Neural cell (in vitro differentiated cells): ENCODE results near the gene PTOV1. TPM values are rescaled to one million over a fixed set of nuclear protein-coding genes. Genes with fewer than 3 reads are reported as not detected.

ENCODE experiments used
- H2AFZ ChIP-seq: fragments of 200-600, 300-800 bp; sonication (generic), shearing (Covaris generic); 2 replicates; pipeline ENCODE4 v1.6.0; 2014; ENCODE audit warnings: low read depth, mild to moderate bottlenecking, antibody characterized with exemption, low read length, moderate library complexity
- H3F3A ChIP-seq: fragments of 200-600 bp; shearing (Covaris generic); 2 replicates; pipeline ENCODE4 v1.6.1; 2016; ENCODE audit warnings: mild to moderate bottlenecking, moderate library complexity, mixed read lengths, antibody characterized with exemption, low read length; ENCODE audit not compliant: insufficient read depth, poor library complexity, severe bottlenecking
- H3K27ac ChIP-seq: fragments of 200-600, 300-800 bp; sonication (generic), shearing (Covaris generic); 2 replicates; pipeline ENCODE4 v1.5.1; 2014; ENCODE audit warnings: mild to moderate bottlenecking, low read length, moderate library complexity
- H3K27me3 ChIP-seq: fragments of 300-800, 200-600 bp; sonication (generic), shearing (Covaris generic); 2 replicates; pipeline ENCODE4 v1.6.0; 2014; ENCODE audit warnings: mild to moderate bottlenecking, low read depth, low read length, moderate library complexity; ENCODE audit not compliant: insufficient read depth
- H3K36me3 ChIP-seq: fragments of 300-800, 200-600 bp; sonication (generic), shearing (Covaris generic); 2 replicates; pipeline ENCODE4 v1.5.1; 2014; ENCODE audit warnings: mild to moderate bottlenecking, antibody characterized with exemption, low read length, moderate library complexity; ENCODE audit not compliant: insufficient read depth
- H3K4me2 ChIP-seq: fragments of 300-800, 200-600 bp; sonication (generic), shearing (Covaris generic); 2 replicates; pipeline ENCODE4 v1.6.0; 2014; ENCODE audit warnings: mild to moderate bottlenecking, low read length
- H3K4me3 ChIP-seq: fragments of 300-800, 200-600 bp; sonication (generic), shearing (Covaris generic); 2 replicates; pipeline ENCODE4 v1.5.1; 2014; ENCODE audit warnings: mild to moderate bottlenecking, low read length, moderate library complexity
- H3K79me2 ChIP-seq: fragments of 200-600 bp; shearing (Covaris generic); replicated peaks from 2 replicates; pipeline ENCODE4 v1.6.0; 2014; ENCODE audit warnings: mild to moderate bottlenecking, low read length, moderate library complexity; ENCODE audit not compliant: insufficient read depth
- H3K9ac ChIP-seq: fragments of 300-800, 200-600 bp; sonication (generic), shearing (Covaris generic); 2 replicates; pipeline ENCODE4 v1.6.1; 2016; ENCODE audit warnings: mild to moderate bottlenecking, low read length, mixed read lengths
- H3K9me2 ChIP-seq: fragments of 200-600 bp; shearing (Covaris generic); 2 replicates; pipeline ENCODE4 v1.6.1; 2016; ENCODE audit warnings: mild to moderate bottlenecking, low read length, mixed read lengths; ENCODE audit not compliant: insufficient read depth
- H3K9me3 ChIP-seq: fragments of 200-600, 300-800 bp; sonication (generic), shearing (Covaris generic); 2 replicates; pipeline ENCODE4 v1.6.1; 2016; ENCODE audit warnings: mild to moderate bottlenecking, mixed run types, low read length, moderate library complexity, mixed read lengths
- H4K20me1 ChIP-seq: fragments of 200-600 bp; shearing (Covaris generic); 2 replicates; pipeline ENCODE4 v1.6.1; 2016; ENCODE audit warnings: mild to moderate bottlenecking, mixed run types; ENCODE audit not compliant: insufficient read depth
- EP300 ChIP-seq: fragments of 450-650 bp; conservative IDR thresholded peaks from 2 replicates; pipeline ENCODE4 v1.6.1; 2014; ENCODE audit warnings: antibody characterized with exemption, mild to moderate bottlenecking, moderate library complexity; ENCODE audit not compliant: poor library complexity, severe bottlenecking
- EZH2 ChIP-seq: fragments of 200-600, 300-800 bp; shearing (Covaris generic), sonication (generic); IDR thresholded peaks from 2 replicates; pipeline ENCODE4 v1.6.1; 2014; ENCODE audit warnings: antibody characterized with exemption, low read length, borderline replicate concordance, mild to moderate bottlenecking; ENCODE audit not compliant: insufficient read depth, poor library complexity, severe bottlenecking
- MXI1 ChIP-seq: fragments of 450-650 bp; conservative IDR thresholded peaks from 2 replicates; pipeline ENCODE4 v1.6.1; 2014; ENCODE audit warnings: antibody characterized with exemption, mild to moderate bottlenecking; ENCODE audit not compliant: poor library complexity, severe bottlenecking
- POLR2AphosphoS5 ChIP-seq: IDR thresholded peaks from 2 replicates; pipeline ENCODE4 v1.6.1; 2012
- RAD21 ChIP-seq: fragments of 450-650 bp; conservative IDR thresholded peaks from 2 replicates; pipeline ENCODE4 v1.6.1; 2014; ENCODE audit warnings: antibody characterized with exemption, mild to moderate bottlenecking, moderate library complexity
- SMC3 ChIP-seq: fragments of 450-650 bp; conservative IDR thresholded peaks from 2 replicates; pipeline ENCODE4 v1.6.1; 2014; ENCODE audit warnings: antibody characterized with exemption, mild to moderate bottlenecking, moderate library complexity; ENCODE audit not compliant: poor library complexity
- TAF1 ChIP-seq: IDR thresholded peaks from 2 replicates; pipeline ENCODE4 v1.6.1; 2012; ENCODE audit warnings: low read depth
- polyA plus RNA-seq: library from polyadenylated mRNA; depleted of rRNA; stranded (reverse); fragments of >200 nt; gene quantifications from 2 replicates; pipeline ENCODE4 v1.2.3, GENCODE V29; 2014
- TF ChIP-seq, protein P1 (sequence below): IDR thresholded peaks from 2 replicates; pipeline ENCODE4 v1.6.1; 2012; ENCODE audit warnings: borderline replicate concordance
- TF ChIP-seq, protein P2 (sequence below): fragments of 450-650 bp; IDR thresholded peaks from 2 replicates; pipeline ENCODE4 v1.5.1; 2014; ENCODE audit warnings: antibody characterized with exemption, mild to moderate bottlenecking, moderate library complexity; ENCODE audit not compliant: poor library complexity, severe bottlenecking

The PTOV1 gene
- polyA plus RNA-seq, 1 donor from 2014 or later, result 199 TPM

DNA sequence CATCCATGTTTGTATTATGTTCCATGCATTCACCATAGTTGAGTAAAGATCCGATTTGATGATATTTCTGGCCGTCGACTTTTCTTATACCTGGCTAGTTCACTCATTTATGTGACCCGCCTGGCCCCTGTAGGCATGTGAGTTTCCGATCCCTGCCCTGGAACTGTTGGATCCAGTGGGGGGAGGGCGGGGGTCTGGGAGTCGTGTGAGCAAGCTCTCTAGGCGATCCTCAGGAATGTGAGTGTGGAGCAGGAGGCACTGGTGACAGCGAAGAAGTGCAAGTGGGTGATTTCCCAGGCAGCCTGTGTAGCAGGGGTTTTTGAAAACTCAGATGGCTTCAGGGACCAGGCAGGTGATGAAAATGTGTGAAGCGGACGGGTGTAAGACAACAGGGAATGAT lies 10.6 kb upstream of the PTOV1 start:
- Histone ChIP-seq H3K36me3 (peaks cover 5% of the 10 kb centered on the region), H3K4me3 (no peak overlapping the region), H3K27me3 (no peaks in the 10 kb centered on the region), H3K4me2 (no peak overlapping the region), H4K20me1 (no peaks in the 10 kb centered on the region), H3K9ac (no peak overlapping the region), H3K9me2 (no peaks in the 10 kb centered on the region), H3K79me2 (no peaks in the 10 kb centered on the region), H3F3A (no peaks in the 10 kb centered on the region), H3K9me3 (no peaks in the 10 kb centered on the region), H2AFZ (no peak overlapping the region), H3K27ac (no peak overlapping the region)
- TF ChIP-seq SMC3, result no peak
- TF ChIP-seq POLR2AphosphoS5, result no peak
- TF ChIP-seq, protein P1, sequence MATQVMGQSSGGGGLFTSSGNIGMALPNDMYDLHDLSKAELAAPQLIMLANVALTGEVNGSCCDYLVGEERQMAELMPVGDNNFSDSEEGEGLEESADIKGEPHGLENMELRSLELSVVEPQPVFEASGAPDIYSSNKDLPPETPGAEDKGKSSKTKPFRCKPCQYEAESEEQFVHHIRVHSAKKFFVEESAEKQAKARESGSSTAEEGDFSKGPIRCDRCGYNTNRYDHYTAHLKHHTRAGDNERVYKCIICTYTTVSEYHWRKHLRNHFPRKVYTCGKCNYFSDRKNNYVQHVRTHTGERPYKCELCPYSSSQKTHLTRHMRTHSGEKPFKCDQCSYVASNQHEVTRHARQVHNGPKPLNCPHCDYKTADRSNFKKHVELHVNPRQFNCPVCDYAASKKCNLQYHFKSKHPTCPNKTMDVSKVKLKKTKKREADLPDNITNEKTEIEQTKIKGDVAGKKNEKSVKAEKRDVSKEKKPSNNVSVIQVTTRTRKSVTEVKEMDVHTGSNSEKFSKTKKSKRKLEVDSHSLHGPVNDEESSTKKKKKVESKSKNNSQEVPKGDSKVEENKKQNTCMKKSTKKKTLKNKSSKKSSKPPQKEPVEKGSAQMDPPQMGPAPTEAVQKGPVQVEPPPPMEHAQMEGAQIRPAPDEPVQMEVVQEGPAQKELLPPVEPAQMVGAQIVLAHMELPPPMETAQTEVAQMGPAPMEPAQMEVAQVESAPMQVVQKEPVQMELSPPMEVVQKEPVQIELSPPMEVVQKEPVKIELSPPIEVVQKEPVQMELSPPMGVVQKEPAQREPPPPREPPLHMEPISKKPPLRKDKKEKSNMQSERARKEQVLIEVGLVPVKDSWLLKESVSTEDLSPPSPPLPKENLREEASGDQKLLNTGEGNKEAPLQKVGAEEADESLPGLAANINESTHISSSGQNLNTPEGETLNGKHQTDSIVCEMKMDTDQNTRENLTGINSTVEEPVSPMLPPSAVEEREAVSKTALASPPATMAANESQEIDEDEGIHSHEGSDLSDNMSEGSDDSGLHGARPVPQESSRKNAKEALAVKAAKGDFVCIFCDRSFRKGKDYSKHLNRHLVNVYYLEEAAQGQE, result no peak
- no peak for TF ChIP-seq TAF1
- TF ChIP-seq EP300, result no peak
- no peak for TF ChIP-seq EZH2
- no peak for TF ChIP-seq RAD21
- TF ChIP-seq, protein P2, sequence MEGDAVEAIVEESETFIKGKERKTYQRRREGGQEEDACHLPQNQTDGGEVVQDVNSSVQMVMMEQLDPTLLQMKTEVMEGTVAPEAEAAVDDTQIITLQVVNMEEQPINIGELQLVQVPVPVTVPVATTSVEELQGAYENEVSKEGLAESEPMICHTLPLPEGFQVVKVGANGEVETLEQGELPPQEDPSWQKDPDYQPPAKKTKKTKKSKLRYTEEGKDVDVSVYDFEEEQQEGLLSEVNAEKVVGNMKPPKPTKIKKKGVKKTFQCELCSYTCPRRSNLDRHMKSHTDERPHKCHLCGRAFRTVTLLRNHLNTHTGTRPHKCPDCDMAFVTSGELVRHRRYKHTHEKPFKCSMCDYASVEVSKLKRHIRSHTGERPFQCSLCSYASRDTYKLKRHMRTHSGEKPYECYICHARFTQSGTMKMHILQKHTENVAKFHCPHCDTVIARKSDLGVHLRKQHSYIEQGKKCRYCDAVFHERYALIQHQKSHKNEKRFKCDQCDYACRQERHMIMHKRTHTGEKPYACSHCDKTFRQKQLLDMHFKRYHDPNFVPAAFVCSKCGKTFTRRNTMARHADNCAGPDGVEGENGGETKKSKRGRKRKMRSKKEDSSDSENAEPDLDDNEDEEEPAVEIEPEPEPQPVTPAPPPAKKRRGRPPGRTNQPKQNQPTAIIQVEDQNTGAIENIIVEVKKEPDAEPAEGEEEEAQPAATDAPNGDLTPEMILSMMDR, result no peak
- no peak for TF ChIP-seq MXI1

DNA sequence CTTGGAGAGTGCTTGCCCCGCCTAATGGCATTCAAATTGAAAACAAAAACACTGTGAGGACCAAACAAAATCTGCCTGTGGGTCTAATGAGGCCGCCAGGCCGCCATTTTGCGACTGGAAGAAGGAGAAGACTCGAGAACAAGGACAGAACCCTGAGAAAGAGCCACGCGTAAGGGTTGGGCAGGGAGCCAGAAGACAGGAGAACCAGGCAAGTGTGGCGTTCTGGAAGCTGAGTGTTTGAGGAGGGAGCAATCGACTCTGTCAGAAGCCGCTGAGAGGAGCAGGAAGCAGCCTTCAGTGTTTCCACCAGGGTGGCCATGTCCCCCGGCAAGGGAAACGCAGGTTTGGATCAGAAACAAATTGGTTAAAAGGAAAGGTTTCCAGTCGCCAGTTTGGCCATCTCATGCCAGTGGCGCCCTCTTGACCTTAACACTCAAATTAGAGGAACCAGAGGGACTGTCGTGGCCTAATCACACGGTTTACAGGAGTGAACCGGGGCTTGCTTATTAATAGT lies 10.2 kb upstream of the PTOV1 start:
- no peak overlapping the region for H2AFZ ChIP-seq
- no peak overlapping the region for H3K9ac ChIP-seq
- TF ChIP-seq EZH2 (no peak), TAF1 (no peak), POLR2AphosphoS5 (no peak), MXI1 (no peak), RAD21 (no peak), SMC3 (no peak), EP300 (no peak)
- TF ChIP-seq, protein P1, result no peak
- TF ChIP-seq, protein P2, result no peak
- H3K27ac ChIP-seq, result no peak overlapping the region
- no peaks in the 10 kb centered on the region for H3K9me2 ChIP-seq
- H3K36me3 ChIP-seq, result peaks cover 5% of the 10 kb centered on the region
- no peaks in the 10 kb centered on the region for H3K79me2 ChIP-seq
- H3K4me3 ChIP-seq, result no peak overlapping the region
- H4K20me1 ChIP-seq, result no peaks in the 10 kb centered on the region
- H3K27me3 ChIP-seq, result no peaks in the 10 kb centered on the region
- no peak overlapping the region for H3K4me2 ChIP-seq
- no peaks in the 10 kb centered on the region for H3F3A ChIP-seq
- no peaks in the 10 kb centered on the region for H3K9me3 ChIP-seq
